Measurements from ENCODE around the gene FHL2.

FHL2 gene

GRCh38 chr2:105313877-105314276, 85.0 kb downstream of the FHL2 start:
- no peak for DNase-seq (ENCODE audit: low read depth in 2 of 2)

Measured in stimulated activated CD4-positive, alpha-beta T cell treated with anti-CD3 and anti-CD28 coated beads, Interleukin-4, amount 100 ng/mL, for 48 hours (primary cell).